Endothelial cell of umbilical vein (primary cell): ENCODE results near the gene GRM8.

ENCODE experiments used
- CTCF ChIP-seq, 2 donors: IDR thresholded peaks; 1 replicate in 1 of 2; 2 replicates in 1 of 2; pipeline ENCODE4 v1.5.1; 2011; ENCODE audit warnings: low read length in 2 of 2, mild to moderate bottlenecking in 2 of 2, moderate library complexity in 2 of 2, control low read depth in 1 of 2, inconsistent platforms in 1 of 2, low read depth in 1 of 2; ENCODE audit not compliant: insufficient read depth in 1 of 2; ENCODE audit errors: extremely low read depth in 1 of 2
- EZH2 ChIP-seq: IDR thresholded peaks from 2 replicates; pipeline ENCODE4 v1.6.1; 2012; ENCODE audit warnings: borderline replicate concordance, low read depth, mild to moderate bottlenecking, moderate library complexity, low read length, inconsistent platforms; ENCODE audit not compliant: severe bottlenecking
- FOS ChIP-seq: IDR thresholded peaks from 2 replicates; pipeline ENCODE4 v1.6.1; 2011; ENCODE audit warnings: mild to moderate bottlenecking, low read length, moderate library complexity, borderline replicate concordance; ENCODE audit not compliant: insufficient read depth
- GATA2 ChIP-seq: IDR thresholded peaks from 2 replicates; pipeline ENCODE4 v1.7.0; 2011; ENCODE audit warnings: low read depth, mild to moderate bottlenecking, moderate library complexity, mixed read lengths, low read length; ENCODE audit not compliant: insufficient read length, insufficient read depth
- JUN ChIP-seq: IDR thresholded peaks from 2 replicates; pipeline ENCODE4 v1.6.1; 2011; ENCODE audit warnings: borderline replicate concordance, low read depth; ENCODE audit not compliant: insufficient read length, insufficient read depth
- MAX ChIP-seq: IDR thresholded peaks from 2 replicates; pipeline ENCODE4 v1.6.1; 2011; ENCODE audit not compliant: insufficient read depth, insufficient read length
- MYC ChIP-seq: IDR thresholded peaks from one replicate; pipeline ENCODE4 v1.6.1; 2011; ENCODE audit warnings: mild to moderate bottlenecking, low read depth, low read length
- POLR2A ChIP-seq: IDR thresholded peaks from 2 replicates; pipeline ENCODE4 v1.6.1; 2012; ENCODE audit warnings: low read depth, mild to moderate bottlenecking, control low read depth, low read length
- POLR2AphosphoS5 ChIP-seq: IDR thresholded peaks from 2 replicates; pipeline ENCODE4 v1.6.1; 2012; ENCODE audit warnings: low read depth, mild to moderate bottlenecking, control low read depth, low read length, moderate library complexity; ENCODE audit not compliant: insufficient read depth

GRCh38 chr7:126635545-126635944 lies 617.2 kb downstream of the GRM8 start:
- TF ChIP-seq CTCF (IDR thresholded peaks at IDR 0.05; ENCODE audit: extremely low read depth in 1 of 2, insufficient read depth in 1 of 2, low read depth in 1 of 2, low read length in 2 of 2), result no peak
- TF ChIP-seq EZH2, result no peak
- no peak for TF ChIP-seq JUN
- no peak for TF ChIP-seq FOS
- no peak for TF ChIP-seq POLR2AphosphoS5
- TF ChIP-seq POLR2A, result no peak
- no peak for TF ChIP-seq MAX
- TF ChIP-seq MYC, result no peak
- TF ChIP-seq GATA2, result no peak
